Activated B cell treated with CpG ODN at 0.5 μM for 24 hours (primary cell): ENCODE results near the gene AP1M2. TPM values are rescaled to one million over a fixed set of nuclear protein-coding genes. Genes with fewer than 3 reads are reported as not detected.
"Not testable (repeated sequence)": the region's sequence is repeated elsewhere in the genome, so short reads cannot be mapped to it uniquely, and the experiment has no call there.

Source experiments
- ATAC-seq: fragments of 200-7000 bp; cut with Tn5 transposase; one replicate; pipeline ENCODE4 v1.10.0; 2021; ENCODE audit warnings: low read depth, mild to moderate bottlenecking, moderate library complexity
- CTCF ChIA-PET: fragments of 350-600 bp; sonication (Branson Sonifier 250); formaldehyde crosslinking; loops from one replicate; lab custom pipeline; 2021; ENCODE audit warnings: antibody characterized with exemption; lab: Charles Lee
- POLR2A ChIA-PET: fragments of 350-600 bp; sonication (Branson Sonifier 250); formaldehyde crosslinking; loops from one replicate; lab custom pipeline; 2021; ENCODE audit warnings: antibody characterized with exemption; lab: Charles Lee
- DNase-seq: peaks from one replicate; pipeline ENCODE4 v3.0.0; 2022
- H3K27ac Mint-ChIP-seq: one replicate; pipeline ENCODE4 v1.8.0; 2020; ENCODE audit warnings: mixed read lengths
- H3K27me3 Mint-ChIP-seq: one replicate; pipeline ENCODE4 v1.8.0; 2021; ENCODE audit warnings: mixed read lengths
- H3K36me3 Mint-ChIP-seq: one replicate; pipeline ENCODE4 v1.8.0; 2021; ENCODE audit warnings: low read depth, mixed read lengths
- H3K4me1 Mint-ChIP-seq: one replicate; pipeline ENCODE4 v1.8.0; 2021; ENCODE audit warnings: mixed read lengths
- H3K4me3 Mint-ChIP-seq: one replicate; pipeline ENCODE4 v1.8.0; 2020; ENCODE audit warnings: mild to moderate bottlenecking, mixed read lengths
- H3K9me3 Mint-ChIP-seq: one replicate; pipeline ENCODE4 v1.8.0; 2020; ENCODE audit warnings: mixed read lengths
- intact Hi-C: fragments of 100-400 bp; cut with micrococcal nuclease; formaldehyde crosslinking; loops from one replicate; pipeline ENCODE4 v1.15.1; 2024
- total RNA-seq: library from RNA; stranded (reverse); gene quantifications from 2 replicates; pipeline ENCODE4 v1.2.3, GENCODE V29; 2022
- TF ChIP-seq, protein P1 (sequence below): fragments of 200-600 bp; IDR thresholded peaks from one replicate; pipeline ENCODE4 v1.8.0; 2022; ENCODE audit warnings: antibody characterized with exemption, mild to moderate bottlenecking

Gene AP1M2
- total RNA-seq, 1 donor from 2014 or later, result not detected

DNA sequence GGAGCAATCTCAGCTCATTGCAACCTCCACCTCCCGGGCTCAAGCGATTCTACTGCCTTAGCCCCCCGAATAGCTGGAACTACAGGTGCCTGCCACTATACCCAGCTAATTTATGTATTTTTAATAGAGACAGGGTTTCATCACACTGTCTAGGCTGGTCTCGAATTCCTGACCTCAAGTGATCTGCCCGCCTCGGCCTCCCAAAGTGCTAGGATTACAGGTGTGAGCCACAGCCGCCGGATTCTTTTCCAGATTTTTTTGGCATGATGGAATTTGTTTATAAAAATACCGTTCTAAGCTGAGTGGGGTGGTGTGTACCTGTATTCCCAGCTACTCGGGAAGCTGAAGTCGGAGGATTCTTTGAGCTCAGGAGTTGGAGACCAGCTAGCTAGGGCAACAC is 49.4 kb downstream of the AP1M2 start:
- DNase-seq (no peak), ATAC-seq (no peak)
- intact Hi-C loops, result no loop called here
- no peak overlapping the region for H3K27ac Mint-ChIP-seq
- H3K4me1 Mint-ChIP-seq, result peaks cover 4% of the 10 kb centered on the region
- POLR2A ChIA-PET, result interaction anchor here (0.6 kb wide), 1 partner anchor 372 kb away, joined by 4 read pairs; no protein-coding TSS in a partner anchor
- H3K27me3 Mint-ChIP-seq, result peaks cover 16% of the 10 kb centered on the region
- CTCF ChIA-PET, result no interaction called here
- no peak overlapping the region for H3K4me3 Mint-ChIP-seq
- TF ChIP-seq, protein P1, sequence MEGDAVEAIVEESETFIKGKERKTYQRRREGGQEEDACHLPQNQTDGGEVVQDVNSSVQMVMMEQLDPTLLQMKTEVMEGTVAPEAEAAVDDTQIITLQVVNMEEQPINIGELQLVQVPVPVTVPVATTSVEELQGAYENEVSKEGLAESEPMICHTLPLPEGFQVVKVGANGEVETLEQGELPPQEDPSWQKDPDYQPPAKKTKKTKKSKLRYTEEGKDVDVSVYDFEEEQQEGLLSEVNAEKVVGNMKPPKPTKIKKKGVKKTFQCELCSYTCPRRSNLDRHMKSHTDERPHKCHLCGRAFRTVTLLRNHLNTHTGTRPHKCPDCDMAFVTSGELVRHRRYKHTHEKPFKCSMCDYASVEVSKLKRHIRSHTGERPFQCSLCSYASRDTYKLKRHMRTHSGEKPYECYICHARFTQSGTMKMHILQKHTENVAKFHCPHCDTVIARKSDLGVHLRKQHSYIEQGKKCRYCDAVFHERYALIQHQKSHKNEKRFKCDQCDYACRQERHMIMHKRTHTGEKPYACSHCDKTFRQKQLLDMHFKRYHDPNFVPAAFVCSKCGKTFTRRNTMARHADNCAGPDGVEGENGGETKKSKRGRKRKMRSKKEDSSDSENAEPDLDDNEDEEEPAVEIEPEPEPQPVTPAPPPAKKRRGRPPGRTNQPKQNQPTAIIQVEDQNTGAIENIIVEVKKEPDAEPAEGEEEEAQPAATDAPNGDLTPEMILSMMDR, result no peak
- H3K36me3 Mint-ChIP-seq, result no peaks in the 10 kb centered on the region
- no peaks in the 10 kb centered on the region for H3K9me3 Mint-ChIP-seq

DNA sequence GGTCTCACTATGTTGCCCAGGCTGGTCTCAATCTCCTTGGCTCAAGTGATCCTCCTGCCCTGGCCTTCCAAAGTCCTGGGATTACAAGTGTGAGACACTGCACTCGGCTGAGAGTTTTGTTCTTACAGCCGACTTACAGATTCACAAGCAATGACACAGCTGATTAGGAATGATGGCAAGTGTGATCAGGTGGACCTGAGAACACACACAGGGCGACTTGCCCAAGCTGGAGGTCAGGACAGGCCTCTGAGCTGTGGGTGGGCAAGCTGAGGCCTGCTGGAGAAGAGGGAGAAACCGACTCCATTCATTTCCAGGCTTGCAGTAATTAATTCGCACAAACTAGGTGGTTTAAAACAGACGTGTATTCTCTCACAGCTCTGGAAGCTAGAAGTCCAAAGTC is 51.5 kb downstream of the AP1M2 start:
- ChIA-PET POLR2A (interaction anchor here (0.6 kb wide), 1 partner anchor 264 kb away, joined by 5 read pairs; no protein-coding TSS in a partner anchor), CTCF (no interaction called here)
- Mint-ChIP-seq H3K4me1 (peaks cover 4% of the 10 kb centered on the region), H3K9me3 (peaks cover 2% of the 10 kb centered on the region), H3K36me3 (no peaks in the 10 kb centered on the region), H3K27me3 (peaks cover 19% of the 10 kb centered on the region), H3K4me3 (no peak overlapping the region), H3K27ac (no peak overlapping the region)
- intact Hi-C loops, result no loop called here
- DNase-seq (no peak), ATAC-seq (no peak)
- TF ChIP-seq, protein P1, result no peak

DNA sequence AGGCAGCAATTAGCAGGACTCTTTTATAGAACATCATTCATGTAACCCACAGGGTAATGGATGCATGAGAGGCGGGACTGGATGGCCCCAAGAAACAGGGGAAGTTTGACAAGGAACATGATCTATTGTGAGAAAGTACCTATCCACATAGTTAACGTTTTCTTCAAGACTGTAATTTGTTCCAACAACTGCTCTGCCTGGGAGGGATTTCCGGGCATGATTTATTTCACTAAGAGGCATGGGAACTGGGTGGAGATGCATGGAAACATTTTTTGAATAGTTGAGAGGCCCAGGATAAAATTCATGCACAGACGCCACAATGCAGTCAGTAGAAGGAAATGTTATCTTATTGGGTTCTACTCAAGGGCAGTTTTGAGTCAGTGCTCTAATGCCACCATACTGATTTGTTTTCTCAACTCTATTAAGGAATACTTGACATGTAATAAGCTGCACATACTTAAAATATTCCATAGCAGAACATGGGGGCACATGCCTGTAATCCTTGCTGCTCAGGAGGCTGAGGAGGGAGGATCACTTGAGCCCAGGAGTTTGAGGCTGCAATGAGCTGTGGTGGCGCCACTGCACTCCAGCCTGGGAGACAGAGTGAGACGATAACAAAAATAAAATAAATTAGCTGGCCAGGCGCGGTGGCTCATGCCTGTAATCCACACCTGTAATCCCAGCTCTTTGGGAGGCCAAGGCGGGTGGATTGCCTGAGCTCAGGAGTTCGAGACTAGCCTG is 53.3 kb downstream of the AP1M2 start:
- no peak for DNase-seq
- TF ChIP-seq, protein P1, result no peak
- H3K9me3 Mint-ChIP-seq, result peaks cover 2% of the 10 kb centered on the region
- peaks cover 12% of the 10 kb centered on the region for H3K27me3 Mint-ChIP-seq
- no peak for ATAC-seq
- ChIA-PET POLR2A (interaction anchor here (0.7 kb wide), 1 partner anchor 20 kb away, joined by 5 read pairs; no protein-coding TSS in a partner anchor), CTCF (no interaction called here)
- peaks cover 2% of the 10 kb centered on the region for H3K4me1 Mint-ChIP-seq
- intact Hi-C loops, result no loop called here
- H3K27ac Mint-ChIP-seq, result no peak overlapping the region
- H3K36me3 Mint-ChIP-seq, result no peaks in the 10 kb centered on the region
- no peak overlapping the region for H3K4me3 Mint-ChIP-seq

DNA sequence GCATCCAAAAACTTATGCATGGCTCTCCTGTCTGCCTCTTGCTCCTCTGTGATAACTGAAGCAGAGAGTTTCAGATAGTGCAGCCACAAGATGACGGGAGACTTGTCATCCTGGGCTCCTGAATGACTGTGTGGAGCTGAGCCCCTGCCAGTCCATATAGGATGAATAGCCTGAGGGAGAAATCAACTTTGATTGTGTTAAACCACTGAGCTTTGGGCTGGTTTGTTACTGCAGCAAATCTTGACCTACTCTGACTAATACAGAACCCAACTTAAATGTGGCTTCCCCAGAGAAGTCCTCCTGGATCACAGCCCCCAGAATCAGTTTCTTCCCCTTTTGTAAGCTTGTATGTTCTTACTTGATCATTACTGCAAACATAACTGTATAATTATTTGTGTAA is 54.7 kb downstream of the AP1M2 start:
- intact Hi-C loops, result no loop called here
- H3K4me1 Mint-ChIP-seq, result no peaks in the 10 kb centered on the region
- H3K4me3 Mint-ChIP-seq, result no peak overlapping the region
- no peak for DNase-seq
- ChIA-PET POLR2A (interaction anchor here (0.6 kb wide), 1 partner anchor 170 kb away, joined by 3 read pairs; no protein-coding TSS in a partner anchor), CTCF (no interaction called here)
- peaks cover 2% of the 10 kb centered on the region for H3K9me3 Mint-ChIP-seq
- H3K27ac Mint-ChIP-seq, result no peak overlapping the region
- peaks cover 7% of the 10 kb centered on the region for H3K27me3 Mint-ChIP-seq
- no peaks in the 10 kb centered on the region for H3K36me3 Mint-ChIP-seq
- TF ChIP-seq, protein P1, result no peak
- no peak for ATAC-seq

DNA sequence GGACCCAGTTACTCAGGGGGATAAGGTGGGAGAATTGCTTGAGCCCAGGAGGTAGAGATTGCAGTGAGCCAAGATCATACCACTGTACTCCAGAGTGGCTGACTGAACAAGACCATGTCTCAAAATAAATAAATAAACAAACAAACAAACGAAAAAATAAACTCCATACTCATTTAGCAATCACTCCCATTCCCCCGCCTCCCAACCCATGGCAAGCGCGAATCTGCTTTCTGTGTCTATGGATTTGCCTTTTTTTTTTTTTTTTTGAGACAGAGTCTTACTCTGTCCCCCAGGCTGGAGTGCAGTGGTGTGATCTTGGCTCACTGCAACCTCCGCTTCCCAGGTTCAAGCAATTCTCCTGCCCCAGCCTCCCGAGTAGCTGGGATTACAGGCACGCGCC is 60.2 kb downstream of the AP1M2 start:
- ATAC-seq, H3K4me3 Mint-ChIP-seq, POLR2A ChIA-PET, H3K36me3 Mint-ChIP-seq, H3K9me3 Mint-ChIP-seq, CTCF ChIA-PET, H3K4me1 Mint-ChIP-seq, DNase-seq, H3K27me3 Mint-ChIP-seq, intact Hi-C loops, H3K27ac Mint-ChIP-seq: not testable (repeated sequence)
